ENCODE measurements around the gene GPNMB. TPM values are rescaled to one million over a fixed set of nuclear protein-coding genes. Genes with fewer than 3 reads are reported as not detected.

Gene GPNMB
- total RNA-seq, 1 experiment from 2014 or later, result 1.2 TPM

GRCh38 chr7:23260371-23260770 lies 13.8 kb downstream of the GPNMB start:
- Histone ChIP-seq H3K9ac (ENCODE audit: extremely low read depth, insufficient read length, low read length) (no peak overlapping the region), H3K27ac (ENCODE audit: insufficient read length, low read depth, low read length) (no peak overlapping the region), H3K79me1 (ENCODE audit: insufficient read depth, low read depth, low read length, poor library complexity, severe bottlenecking) (no peaks in the 10 kb centered on the region), H3K79me2 (ENCODE audit: insufficient read depth, low read length) (no peaks in the 10 kb centered on the region), H3K27me3 (ENCODE audit: insufficient read depth, low read length) (no peaks in the 10 kb centered on the region), H4K91ac (ENCODE audit: insufficient read length, low read depth, low read length) (no peak overlapping the region), H4K8ac (replicated peaks; ENCODE audit: insufficient read length, low read depth, low read length) (no peak overlapping the region), H3K4me1 (ENCODE audit: insufficient read depth, low read length) (no peaks in the 10 kb centered on the region), H2BK120ac (ENCODE audit: low read depth, low read length, poor library complexity, severe bottlenecking) (no peak overlapping the region), H3K4ac (ENCODE audit: low read depth, low read length) (no peak overlapping the region), H3T11ph (ENCODE audit: low read length) (no peak overlapping the region), H2AFZ (ENCODE audit: low read length) (no peak overlapping the region), H2AK5ac (ENCODE audit: insufficient read length, low read length) (no peak overlapping the region), H3K56ac (ENCODE audit: insufficient read length, low read depth, low read length) (no peak overlapping the region), H3K23me2 (ENCODE audit: insufficient read length, low read depth, low read length, poor library complexity, severe bottlenecking) (no peaks in the 10 kb centered on the region), H3K9me3 (ENCODE audit: control insufficient read depth, low read depth, low read length) (no peaks in the 10 kb centered on the region), H3K14ac (ENCODE audit: insufficient read depth, low read length) (no peak overlapping the region), H2BK5ac (ENCODE audit: insufficient read length, low read length) (no peak overlapping the region), H3K4me2 (ENCODE audit: insufficient read depth, insufficient read length, low read length) (no peak overlapping the region), H3K18ac (ENCODE audit: insufficient read length, low read depth, low read length) (no peak overlapping the region), H2BK12ac (ENCODE audit: insufficient read length, low read depth, low read length) (no peak overlapping the region), H3K23ac (ENCODE audit: insufficient read length, low read depth, low read length) (no peak overlapping the region), H2BK15ac (ENCODE audit: low read depth, low read length) (no peak overlapping the region), H4K20me1 (ENCODE audit: control insufficient read depth, insufficient read depth, insufficient read length) (no peaks in the 10 kb centered on the region), H2BK20ac (ENCODE audit: low read depth, low read length, poor library complexity, severe bottlenecking) (no peak overlapping the region), H4K5ac (ENCODE audit: insufficient read length, low read depth, low read length) (no peak overlapping the region)
- no peaks in the 10 kb centered on the region for H3K4me1 Mint-ChIP-seq
- whole genome bisulfite sequencing (ENCODE audit: extremely low coverage, insufficient read length, low lambda C conversion rate), result no CpG with 5 or more reads among the region's 10 CpGs
- no peak overlapping the region for H3K27ac Mint-ChIP-seq
- H3K36me3 Mint-ChIP-seq (ENCODE audit: insufficient read depth in 1 of 3, low read depth in 3 of 3), result no peaks in the 10 kb centered on the region
- no peak overlapping the region for H3K4me3 Mint-ChIP-seq
- no peaks in the 10 kb centered on the region for H3K27me3 Mint-ChIP-seq (ENCODE audit: low read depth)
- no peak for DNase-seq
- TF ChIP-seq CTCF (conservative IDR thresholded peaks at IDR 0.05), result no peak
- H3K9me3 Mint-ChIP-seq, result no peaks in the 10 kb centered on the region
